ENCODE data around the gene FCMR. TPM values are rescaled to one million over a fixed set of nuclear protein-coding genes. Genes with fewer than 3 reads are reported as not detected.

The FCMR gene
- total RNA-seq, 1 donor from 2014 or later, result 5.0 TPM

DNA sequence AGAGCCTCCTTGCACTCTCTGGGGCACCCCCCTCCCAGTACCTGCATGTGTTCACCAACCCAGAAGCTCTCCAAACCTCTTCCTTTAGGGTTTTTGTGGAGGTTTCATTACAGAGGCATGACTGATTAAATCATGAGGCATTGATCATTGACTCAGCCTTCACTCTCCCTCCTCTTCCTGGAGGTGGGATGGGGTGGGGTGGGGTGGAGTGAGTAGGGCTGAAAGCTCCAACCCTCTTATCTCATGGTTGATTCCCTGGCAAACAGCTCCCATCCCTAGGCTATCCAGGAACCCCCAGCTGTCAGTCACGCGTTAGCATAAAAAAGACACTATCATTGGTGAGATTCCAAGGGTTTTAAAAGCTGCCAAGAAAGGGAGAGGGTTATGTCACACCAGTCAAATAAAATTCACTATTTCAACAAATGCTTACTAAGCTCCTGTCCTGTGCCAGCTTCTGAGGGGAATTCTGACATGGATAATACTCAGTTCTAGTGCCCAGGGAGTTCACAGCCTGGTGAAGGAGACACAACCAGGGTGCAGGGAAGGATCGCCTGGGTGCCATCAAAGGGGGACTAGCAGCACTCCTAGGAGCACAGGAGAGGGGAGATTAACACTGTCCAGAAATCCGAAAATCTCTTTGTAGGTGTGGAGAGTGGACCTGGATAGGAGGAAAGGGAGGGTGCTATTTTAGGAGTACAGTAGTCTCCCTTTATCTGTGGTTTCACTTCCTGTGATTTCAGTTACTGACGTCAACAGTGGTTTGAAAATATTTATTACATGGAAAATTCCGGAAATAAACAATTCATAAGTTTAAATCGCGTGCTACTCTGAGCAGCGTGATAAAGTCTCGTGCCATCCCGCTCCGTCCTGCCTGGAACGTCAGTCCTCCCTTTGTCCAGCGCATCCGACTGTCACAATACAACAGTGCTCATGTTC, 31.3 kb downstream of the FCMR start:
- ATAC-seq (peak; percentile 62), DNase-seq (ENCODE audit: low spot score) (no peak)
- intact Hi-C loops (cut with DNase I), result no loop called here

DNA sequence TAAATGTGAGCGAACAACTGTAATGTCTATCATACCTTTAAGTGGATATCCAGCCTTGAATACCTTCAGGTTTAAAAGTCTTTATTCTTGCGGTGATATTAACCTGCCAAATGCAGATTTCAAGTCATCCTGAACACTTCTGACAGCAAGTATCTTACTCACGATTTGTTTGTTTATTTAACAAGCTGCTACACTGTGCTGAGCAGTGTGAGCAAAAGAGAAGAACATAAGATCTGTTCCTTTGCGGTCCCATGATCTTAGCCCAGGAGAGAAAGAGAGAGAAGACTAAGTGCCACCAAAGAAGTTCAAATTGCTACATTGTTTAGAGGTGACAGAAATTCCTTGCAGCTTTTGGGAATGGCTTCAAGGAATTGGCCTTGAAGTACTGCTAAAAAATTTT, 34.0 kb downstream of the FCMR start:
- intact Hi-C loops (cut with DNase I), result no loop called here
- no peak for DNase-seq (ENCODE audit: low spot score)
- no peak for ATAC-seq

DNA sequence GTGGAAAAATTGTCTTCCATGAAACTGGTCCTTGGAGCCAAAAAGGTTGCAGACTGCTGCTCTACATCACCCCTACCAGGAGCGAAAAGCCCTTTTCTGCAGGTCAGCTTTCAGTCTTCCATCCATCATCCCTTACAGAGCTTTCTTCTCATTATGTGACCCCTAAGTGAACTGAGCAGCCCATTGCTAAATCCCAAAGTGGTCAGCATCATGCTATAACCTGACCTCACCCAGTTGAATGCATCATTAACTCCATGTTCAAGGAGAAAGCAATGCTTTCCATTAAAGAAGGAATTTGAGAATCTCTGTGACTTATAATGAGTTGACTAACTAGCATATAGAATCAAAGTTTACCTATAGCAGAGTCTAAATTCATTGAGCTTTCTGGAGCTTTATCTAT, 34.9 kb downstream of the FCMR start:
- DNase-seq (ENCODE audit: low spot score) (no peak), ATAC-seq (no peak)
- intact Hi-C loops (cut with DNase I), result no loop called here

DNA sequence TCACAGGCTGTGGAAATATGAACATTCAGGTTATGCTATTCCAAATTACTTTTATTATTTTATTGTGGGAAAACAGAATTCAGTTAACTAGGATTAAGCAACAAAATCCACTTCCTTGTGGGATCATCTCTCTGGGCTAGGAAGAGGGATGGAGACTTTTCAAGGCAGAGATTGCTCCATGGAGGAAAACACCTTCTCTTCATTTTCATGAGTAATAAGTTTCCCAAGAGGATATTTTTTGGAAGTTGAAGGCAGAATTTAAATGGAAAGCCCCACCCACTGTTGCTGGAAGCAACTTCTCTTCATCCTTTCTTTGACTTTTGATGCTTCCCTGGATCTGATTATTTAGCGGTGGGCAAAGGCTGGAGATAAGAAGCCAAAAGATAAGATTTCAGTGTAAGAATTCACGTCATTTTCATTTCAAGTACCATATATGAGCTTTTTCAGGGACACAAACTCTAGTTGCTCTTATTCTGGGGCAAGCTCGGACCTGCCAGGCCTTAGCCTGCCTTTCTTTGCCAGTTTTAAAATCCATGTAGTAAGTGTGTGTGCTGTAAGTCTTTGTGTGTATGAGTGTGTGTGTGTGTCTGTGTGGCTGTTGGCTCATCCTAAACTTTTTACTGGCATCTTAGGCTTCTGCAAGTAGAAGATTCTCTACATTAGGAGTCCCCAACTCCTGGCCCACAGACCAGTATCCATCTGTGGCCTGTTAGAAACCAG, 36.2 kb downstream of the FCMR start:
- intact Hi-C loops (cut with DNase I), result no loop called here
- no peak for DNase-seq (ENCODE audit: low spot score)
- ATAC-seq, result no peak

DNA sequence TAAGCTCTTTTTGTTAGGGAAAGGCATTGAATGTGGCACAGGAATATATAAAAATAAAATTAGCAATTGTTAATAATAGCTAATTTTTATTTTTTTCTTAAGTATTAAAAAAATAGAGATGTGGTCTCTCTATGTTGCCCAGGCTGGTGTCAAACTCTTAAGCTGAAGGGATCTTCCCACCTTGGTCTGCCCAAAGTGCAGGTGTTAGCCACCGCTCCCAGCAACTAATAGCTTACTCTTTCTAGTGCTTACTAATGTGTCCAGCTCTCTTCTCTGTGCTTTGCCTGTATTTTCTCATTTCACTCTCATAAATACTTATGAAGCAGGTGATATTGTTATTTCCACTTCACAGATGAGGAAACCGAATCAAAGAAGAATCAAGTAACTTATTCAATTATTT, 37.9 kb downstream of the FCMR start:
- no peak for DNase-seq (ENCODE audit: low spot score)
- intact Hi-C loops (cut with DNase I), result no loop called here
- no peak for ATAC-seq

DNA sequence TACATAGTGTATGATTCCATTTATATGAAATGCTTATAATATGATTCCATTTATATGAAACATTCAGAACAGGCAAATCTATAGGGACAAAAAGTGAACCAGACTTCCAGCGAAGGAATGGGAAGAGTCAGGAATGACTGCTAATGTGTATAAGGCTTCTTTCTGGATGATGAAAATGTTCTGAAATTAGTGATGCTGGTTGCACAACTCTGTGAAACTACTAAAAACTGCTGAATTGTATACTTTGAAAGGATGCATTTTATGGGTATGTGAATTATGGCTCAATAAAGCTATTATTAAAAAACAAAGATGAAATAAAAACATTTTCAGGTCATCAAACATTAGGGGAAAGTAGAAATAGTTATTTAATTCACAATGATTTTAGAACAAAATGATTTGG, 38.6 kb downstream of the FCMR start:
- DNase-seq (ENCODE audit: low spot score) (no peak), ATAC-seq (no peak)
- intact Hi-C loops (cut with DNase I), result no loop called here

DNA sequence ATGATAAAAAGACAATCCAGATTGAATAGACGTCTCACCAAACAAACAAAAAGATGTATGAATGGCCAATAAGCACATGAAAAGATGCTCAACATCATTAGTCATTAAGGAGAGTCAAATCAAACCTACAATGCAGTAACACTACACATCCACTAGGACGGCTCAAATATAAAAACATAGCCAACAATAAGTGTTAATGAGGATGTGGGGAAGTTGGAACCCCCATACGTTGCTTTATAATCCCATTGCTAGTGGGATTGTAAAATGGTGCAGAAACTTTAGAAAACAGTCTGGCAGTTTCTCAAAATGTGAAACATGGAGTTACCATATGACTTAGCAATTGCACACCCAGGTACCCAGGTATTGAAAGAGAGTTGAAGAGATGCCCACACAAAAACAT, 39.2 kb downstream of the FCMR start:
- intact Hi-C loops (cut with DNase I), result no loop called here
- no peak for DNase-seq (ENCODE audit: low spot score)
- no peak for ATAC-seq

DNA sequence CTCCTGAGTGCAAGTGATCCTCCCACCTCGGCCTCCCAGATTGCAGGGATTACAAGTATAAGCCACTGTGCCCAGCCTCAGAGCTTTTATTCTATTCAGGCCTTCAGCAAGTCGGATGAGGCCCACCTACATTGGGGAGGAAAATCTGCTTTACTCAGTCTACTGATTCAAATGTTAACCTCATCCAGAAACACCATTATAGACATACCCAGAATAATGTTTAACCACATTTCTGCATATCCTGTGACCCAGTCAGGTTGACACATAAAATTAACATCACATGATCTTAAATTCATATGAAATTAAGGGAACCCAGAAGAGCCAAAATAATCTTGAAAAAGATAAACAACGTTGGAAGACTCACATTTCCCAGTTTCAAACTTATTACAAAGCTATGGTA, 41.4 kb downstream of the FCMR start:
- no peak for ATAC-seq
- intact Hi-C loops (cut with DNase I), result no loop called here
- DNase-seq (ENCODE audit: low spot score), result no peak

DNA sequence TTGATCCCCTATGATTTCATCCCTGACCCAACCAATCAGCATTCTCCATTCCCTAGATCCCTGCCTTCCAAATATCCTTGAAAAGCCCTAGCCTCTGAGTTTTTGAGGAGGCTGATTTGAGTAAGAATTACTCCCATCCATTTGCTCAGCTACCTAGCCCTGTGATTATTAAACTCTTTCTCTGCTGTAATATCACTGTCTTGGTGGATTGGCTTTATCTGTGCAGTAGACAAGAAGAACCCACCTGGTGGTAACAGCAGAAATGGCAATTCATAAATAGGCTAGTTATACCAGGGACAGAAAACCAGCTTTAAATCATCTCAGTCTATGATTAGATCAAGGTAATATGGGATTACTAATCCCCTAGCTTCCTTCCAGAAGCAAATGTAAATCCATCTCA, 43.3 kb downstream of the FCMR start:
- DNase-seq (ENCODE audit: low spot score) (no peak), ATAC-seq (no peak)
- intact Hi-C loops (cut with DNase I), result no loop called here

DNA sequence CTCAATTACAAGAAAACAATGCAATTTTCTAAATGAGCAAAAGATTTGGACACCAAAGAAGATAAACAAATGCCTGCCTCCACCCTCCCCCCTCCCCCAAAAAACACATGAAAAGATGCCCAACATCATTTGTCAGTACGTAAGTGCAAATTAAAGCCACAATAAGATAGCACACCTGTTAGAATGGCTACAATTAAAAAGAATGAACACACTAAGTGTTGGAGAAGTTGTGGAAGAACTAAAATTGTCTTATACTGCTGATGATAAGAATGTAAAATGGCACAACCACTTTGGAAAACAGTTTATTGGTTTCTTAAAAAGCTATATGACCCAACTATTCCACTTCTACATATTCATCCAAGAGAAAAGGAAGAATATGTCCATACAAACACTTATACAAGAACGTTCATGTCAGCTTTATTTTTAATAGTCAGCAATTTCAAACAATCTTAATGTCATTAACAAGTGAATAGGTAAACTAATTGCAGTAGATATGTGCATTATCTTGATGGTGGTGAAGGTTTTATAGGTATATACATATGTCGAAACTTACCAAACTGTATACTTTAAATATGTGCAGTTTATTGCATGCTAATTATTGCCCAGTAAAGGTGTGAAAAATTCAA, 45.9 kb downstream of the FCMR start:
- ATAC-seq (no peak), DNase-seq (ENCODE audit: low spot score) (no peak)
- intact Hi-C loops (cut with DNase I), result no loop called here

DNA sequence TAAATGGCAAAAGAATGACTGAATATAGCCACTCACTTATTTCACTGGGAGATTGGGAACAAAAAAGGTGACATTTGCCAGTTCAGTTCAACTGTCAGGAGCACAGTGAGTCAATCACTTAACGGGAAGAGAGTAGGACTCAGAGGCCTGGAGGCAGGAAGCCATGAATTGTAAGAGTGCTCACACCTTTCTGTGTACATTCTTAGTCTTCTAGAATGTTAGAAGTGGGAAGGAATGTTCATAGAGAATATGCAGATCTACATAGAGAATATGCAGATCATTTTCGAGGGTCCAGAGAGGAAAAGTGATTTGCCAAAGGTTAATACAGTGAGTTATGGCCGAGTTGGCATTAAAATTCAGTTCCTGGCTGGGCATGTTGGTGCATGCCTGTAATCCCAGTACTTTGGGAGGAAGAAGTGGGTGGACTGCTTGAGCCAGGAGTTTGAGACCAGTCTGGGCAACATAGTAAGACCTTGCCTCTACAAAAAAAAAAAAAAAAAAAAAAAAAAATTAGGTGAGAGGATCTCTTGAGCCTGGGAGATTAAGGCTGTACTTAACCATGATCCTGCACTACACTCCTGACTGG, 48.0 kb downstream of the FCMR start:
- ATAC-seq, result no peak

DNA sequence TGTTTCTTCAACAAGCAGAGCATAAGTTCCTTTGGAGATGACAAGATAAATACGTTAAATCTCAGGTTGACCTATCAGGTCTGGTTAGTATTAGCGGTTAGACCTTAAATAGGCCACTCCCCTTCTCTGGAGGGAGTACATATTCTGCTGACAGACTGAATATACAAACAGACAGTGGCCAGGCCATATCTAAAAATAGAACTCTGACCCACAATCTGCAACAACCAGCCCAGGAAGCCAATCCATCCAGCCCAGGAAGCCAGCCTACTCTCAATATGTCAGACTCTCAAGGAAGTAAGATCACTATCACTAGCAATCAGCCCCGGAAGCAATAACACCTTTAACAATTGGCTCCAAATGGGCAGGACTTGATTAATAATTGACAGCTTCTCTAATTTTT, 49.6 kb downstream of the FCMR start:
- intact Hi-C loops (cut with DNase I), result no loop called here
- ATAC-seq, result no peak
- no peak for DNase-seq (ENCODE audit: low spot score)

More for the DNA sequence above, 48.0 kb downstream of the FCMR start:
- intact Hi-C loops (cut with DNase I), result no loop called here
- DNase-seq (ENCODE audit: low spot score), result no peak

DNA sequence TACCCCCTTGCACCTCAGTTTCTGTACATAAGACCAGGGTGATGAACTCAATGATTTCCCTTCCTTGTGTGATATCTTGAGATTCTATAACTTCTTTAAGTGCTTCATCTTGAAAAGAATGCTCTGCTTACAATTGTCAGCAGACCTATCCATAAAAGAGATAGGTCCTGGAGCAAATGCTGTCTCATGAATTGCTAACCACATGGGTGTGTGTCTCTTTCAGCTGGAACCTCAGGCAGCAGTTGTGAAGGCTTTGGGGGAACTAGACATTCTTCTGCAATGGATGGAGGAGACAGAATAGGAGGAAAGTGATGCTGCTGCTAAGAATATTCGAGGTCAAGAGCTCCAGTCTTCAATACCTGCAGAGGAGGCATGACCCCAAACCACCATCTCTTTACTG, 53.5 kb downstream of the FCMR start:
- ATAC-seq (no peak), DNase-seq (ENCODE audit: low spot score) (no peak)
- intact Hi-C loops (cut with DNase I), result no loop called here

DNA sequence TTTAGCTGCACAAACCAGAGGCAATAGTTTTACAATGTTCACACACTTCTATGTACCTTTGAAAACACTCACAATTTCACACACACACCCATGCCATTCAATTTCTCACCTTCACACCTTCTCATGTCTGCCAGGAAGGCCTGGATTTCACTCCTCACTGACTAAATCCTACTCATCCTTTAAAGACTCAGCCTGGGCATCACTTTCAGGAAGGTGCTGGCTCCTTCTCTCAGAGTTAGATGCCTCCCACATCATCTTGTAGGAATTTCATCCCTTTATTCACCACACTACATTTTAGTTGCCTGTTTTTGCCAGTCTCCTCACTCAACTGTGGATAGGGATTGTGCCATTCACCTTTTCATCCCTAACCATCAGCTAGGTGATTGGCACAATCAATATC, 54.0 kb downstream of the FCMR start:
- DNase-seq (ENCODE audit: low spot score) (no peak), ATAC-seq (no peak)
- intact Hi-C loops (cut with DNase I), result no loop called here

DNA sequence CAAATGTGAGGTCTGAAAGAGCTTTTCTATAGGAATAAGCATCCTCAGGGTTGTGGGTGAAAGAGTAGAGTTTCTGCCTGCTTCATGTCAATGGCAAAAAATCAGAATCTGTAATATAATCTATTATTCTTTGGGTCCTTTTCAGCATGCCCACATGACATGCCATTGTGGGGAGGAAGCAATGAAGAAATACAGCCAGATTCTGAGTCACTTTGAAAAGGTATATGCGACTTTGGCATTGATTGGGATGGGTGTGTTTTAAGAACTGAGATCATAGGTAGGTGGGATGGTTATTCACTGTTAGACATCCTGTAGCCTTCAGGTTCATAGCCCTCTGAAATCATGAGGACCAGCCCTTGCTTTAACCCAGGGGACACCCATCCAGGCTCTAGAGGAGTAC, 54.5 kb downstream of the FCMR start:
- DNase-seq (ENCODE audit: low spot score) (no peak), ATAC-seq (no peak)
- intact Hi-C loops (cut with DNase I), result no loop called here

DNA sequence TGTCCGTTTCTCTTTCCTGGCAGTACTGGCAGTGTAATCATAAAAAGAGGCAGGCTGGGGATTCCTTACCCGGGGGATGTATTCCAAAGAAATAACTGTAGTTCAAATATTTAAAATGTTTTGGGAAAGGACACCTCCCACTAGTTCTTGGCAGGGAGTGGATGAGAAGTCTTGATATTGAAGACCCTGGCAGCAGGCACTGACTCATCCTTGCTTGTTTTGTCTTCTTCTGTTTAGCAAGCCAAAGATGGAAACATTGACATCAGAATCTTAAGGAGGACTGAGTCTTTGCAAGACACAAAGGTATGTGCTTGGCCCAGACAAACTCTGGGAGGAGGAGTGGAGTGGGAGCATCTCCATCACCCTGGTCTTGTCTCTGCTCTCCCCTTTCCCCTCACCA, 55.7 kb downstream of the FCMR start:
- DNase-seq (ENCODE audit: low spot score) (no peak), ATAC-seq (no peak)
- intact Hi-C loops (cut with DNase I), result no loop called here

DNA sequence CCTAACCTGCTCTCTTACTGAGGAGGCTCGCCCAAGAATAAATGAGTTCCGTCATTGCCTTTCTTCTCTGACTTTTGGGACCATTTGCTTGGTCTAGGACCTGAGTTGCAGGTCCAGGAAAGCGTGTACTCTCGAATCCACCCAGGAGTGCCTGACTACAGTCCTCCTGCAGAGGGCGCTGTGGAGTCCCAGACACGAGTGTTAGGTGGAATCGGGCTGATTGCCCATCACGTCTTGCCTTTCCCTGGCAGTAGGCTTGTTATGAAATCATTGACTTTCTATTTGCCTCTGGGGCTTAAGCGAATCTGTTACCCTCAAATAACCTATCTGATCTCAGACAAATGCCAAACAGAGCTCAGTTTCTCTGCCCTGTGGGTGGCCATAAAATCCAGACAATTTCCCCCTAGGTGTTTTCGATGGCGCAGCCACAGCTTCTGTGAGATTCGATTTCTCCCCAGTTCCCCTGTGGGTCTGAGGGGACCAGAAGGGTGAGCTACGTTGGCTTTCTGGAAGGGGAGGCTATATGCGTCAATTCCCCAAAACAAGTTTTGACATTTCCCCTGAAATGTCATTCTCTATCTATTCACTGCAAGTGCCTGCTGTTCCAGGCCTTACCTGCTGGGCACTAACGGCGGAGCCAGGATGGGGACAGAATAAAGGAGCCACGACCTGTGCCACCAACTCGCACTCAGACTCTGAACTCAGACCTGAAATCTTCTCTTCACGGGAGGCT, 56.6 kb downstream of the FCMR start, which contains the start of gene IL20:
IL20 (plus strand) TSS at position 685 of the 733 bp plus-strand sequence. CDS start 230 bp downstream, outside the sequence.
- DNase-seq (ENCODE audit: low spot score) (peak; percentile 88), ATAC-seq (peak; percentile 84)
- intact Hi-C loops (cut with DNase I), result no loop called here

DNA sequence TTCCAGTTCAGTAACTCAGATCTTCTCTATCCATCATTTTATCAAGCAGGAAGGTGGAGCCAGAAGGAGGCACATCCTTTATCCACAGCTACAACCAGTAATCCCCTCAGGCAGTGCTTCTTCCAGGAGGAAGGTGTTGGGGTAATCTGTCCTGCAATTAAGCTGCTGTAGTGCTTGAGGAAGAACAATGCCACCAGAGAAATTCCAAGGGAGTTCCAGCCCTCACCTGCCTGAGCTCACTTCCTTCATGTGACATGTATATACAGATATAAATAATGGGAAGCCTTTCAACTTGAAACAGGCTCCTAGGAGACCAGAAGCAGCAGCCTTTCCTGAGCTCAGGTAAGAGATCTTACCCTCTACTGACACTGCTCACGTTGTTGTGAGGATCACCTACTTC, 58.5 kb downstream of the FCMR start:
- ATAC-seq (no peak), DNase-seq (ENCODE audit: low spot score) (no peak)
- intact Hi-C loops (cut with DNase I), result no loop called here

DNA sequence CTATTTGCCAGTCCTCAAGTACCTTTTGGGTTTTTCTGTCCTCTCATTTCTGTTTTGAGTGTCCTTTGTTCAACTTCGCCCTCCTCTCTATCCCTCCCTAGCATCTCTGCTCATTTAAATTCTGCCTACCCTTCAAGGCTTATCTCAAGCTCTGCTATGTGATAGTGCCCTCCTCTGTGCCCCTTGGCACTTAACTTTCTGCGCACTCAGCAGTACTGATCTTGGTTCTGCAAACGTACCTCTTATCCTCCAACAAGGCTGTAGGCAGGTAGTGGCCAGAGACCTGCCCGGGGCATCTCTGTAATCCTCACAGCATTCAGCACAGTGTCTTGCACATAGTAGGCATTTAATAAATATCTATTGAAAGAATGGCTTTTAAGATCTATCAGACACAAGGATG, 61.6 kb downstream of the FCMR start:
- DNase-seq (ENCODE audit: low spot score) (no peak), ATAC-seq (no peak)
- intact Hi-C loops (cut with DNase I), result no loop called here
